ENCODE results near the gene RAB36. TPM values are rescaled to one million over a fixed set of nuclear protein-coding genes. Genes with fewer than 3 reads are reported as not detected.

Gene RAB36
- total RNA-seq, 1 experiment from 2014 or later: 1.8 TPM

DNA sequence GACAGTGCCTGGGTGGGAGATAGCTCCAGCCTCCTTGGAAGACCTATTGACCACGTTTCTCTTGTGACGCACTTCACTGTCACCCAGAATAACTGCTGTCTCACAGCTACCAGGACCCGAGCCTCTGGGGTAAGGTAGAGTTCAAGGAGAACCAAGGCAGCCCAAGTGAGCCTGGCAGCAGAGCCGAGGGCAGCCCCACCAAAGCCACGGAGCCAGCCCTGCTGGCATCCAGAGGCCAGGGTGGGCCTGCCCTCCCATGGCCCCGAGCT, 36.3 kb upstream of the RAB36 start (continued):
- TF ChIP-seq, protein P1, sequence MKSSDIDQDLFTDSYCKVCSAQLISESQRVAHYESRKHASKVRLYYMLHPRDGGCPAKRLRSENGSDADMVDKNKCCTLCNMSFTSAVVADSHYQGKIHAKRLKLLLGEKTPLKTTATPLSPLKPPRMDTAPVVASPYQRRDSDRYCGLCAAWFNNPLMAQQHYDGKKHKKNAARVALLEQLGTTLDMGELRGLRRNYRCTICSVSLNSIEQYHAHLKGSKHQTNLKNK (CRISPR knock-in tag; IDR thresholded peaks at IDR 0.05): no peak
- TF ChIP-seq JAZF1 (CRISPR knock-in tag; IDR thresholded peaks at IDR 0.05): no peak
- TF ChIP-seq KAT7 (CRISPR knock-in tag; IDR thresholded peaks at IDR 0.05; ENCODE audit: borderline replicate concordance): no peak
- no peak for TF ChIP-seq STAT6 (CRISPR knock-in tag; conservative IDR thresholded peaks at IDR 0.05; ENCODE audit: low read depth)
- TF ChIP-seq, protein P2, sequence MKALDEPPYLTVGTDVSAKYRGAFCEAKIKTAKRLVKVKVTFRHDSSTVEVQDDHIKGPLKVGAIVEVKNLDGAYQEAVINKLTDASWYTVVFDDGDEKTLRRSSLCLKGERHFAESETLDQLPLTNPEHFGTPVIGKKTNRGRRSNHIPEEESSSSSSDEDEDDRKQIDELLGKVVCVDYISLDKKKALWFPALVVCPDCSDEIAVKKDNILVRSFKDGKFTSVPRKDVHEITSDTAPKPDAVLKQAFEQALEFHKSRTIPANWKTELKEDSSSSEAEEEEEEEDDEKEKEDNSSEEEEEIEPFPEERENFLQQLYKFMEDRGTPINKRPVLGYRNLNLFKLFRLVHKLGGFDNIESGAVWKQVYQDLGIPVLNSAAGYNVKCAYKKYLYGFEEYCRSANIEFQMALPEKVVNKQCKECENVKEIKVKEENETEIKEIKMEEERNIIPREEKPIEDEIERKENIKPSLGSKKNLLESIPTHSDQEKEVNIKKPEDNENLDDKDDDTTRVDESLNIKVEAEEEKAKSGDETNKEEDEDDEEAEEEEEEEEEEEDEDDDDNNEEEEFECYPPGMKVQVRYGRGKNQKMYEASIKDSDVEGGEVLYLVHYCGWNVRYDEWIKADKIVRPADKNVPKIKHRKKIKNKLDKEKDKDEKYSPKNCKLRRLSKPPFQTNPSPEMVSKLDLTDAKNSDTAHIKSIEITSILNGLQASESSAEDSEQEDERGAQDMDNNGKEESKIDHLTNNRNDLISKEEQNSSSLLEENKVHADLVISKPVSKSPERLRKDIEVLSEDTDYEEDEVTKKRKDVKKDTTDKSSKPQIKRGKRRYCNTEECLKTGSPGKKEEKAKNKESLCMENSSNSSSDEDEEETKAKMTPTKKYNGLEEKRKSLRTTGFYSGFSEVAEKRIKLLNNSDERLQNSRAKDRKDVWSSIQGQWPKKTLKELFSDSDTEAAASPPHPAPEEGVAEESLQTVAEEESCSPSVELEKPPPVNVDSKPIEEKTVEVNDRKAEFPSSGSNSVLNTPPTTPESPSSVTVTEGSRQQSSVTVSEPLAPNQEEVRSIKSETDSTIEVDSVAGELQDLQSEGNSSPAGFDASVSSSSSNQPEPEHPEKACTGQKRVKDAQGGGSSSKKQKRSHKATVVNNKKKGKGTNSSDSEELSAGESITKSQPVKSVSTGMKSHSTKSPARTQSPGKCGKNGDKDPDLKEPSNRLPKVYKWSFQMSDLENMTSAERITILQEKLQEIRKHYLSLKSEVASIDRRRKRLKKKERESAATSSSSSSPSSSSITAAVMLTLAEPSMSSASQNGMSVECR (CRISPR knock-in tag; IDR thresholded peaks at IDR 0.05; ENCODE audit: borderline replicate concordance): no peak
- no peak for TF ChIP-seq NFYB (CRISPR knock-in tag; conservative IDR thresholded peaks at IDR 0.05; ENCODE audit: low read depth)
- no peak for TF ChIP-seq TP53 (CRISPR knock-in tag; IDR thresholded peaks at IDR 0.05)
- no peak for TF ChIP-seq GABPB1 (CRISPR knock-in tag; IDR thresholded peaks at IDR 0.05)
- no peak for TF ChIP-seq ZNF532 (CRISPR knock-in tag; IDR thresholded peaks at IDR 0.05; ENCODE audit: borderline replicate concordance)
- TF ChIP-seq, protein P3, sequence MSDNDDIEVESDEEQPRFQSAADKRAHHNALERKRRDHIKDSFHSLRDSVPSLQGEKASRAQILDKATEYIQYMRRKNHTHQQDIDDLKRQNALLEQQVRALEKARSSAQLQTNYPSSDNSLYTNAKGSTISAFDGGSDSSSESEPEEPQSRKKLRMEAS (CRISPR knock-in tag; IDR thresholded peaks at IDR 0.05): no peak
- TF ChIP-seq NFE2L1 (CRISPR knock-in tag; IDR thresholded peaks at IDR 0.05): no peak
- TF ChIP-seq ETV6 (CRISPR knock-in tag; IDR thresholded peaks at IDR 0.05): no peak

DNA sequence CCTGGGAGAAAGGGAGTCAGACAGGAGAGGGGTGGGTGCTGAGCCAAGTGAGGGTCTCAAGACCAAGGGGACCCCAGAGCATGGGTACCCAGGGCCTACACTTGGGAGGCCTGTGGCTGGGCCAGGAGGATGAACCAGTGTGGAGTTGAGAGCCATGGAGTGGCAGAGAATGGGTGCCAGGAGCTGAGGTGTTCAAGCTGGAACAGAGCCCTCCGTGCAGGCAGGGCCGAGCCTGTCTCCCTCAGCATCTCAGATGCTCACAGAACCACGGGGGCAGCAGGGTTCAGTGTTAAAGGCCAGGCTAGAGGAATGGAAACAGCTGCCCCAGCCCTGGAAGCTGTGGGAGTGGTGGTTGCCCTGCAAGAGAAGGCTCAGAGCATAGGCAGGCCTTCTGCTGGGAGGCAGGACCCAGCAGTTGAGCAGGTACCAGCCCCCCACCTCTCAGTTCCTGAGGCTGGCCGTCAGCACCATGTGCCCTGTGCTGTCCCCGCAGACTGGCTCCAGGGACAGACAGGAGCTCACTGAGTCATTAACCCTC, 35.8 kb upstream of the RAB36 start:
- Mint-ChIP-seq H3K9me3 (no peaks in the 10 kb centered on the region), H3K27me3 (ENCODE audit: low read depth) (no peaks in the 10 kb centered on the region; the same call in 1 of the 2 replicates), H3K27ac (no peak overlapping the region), H3K4me3 (no peak overlapping the region), H3K36me3 (no peaks in the 10 kb centered on the region), H3K4me1 (no peaks in the 10 kb centered on the region)
- ATAC-seq (no peak), DNase-seq (ENCODE audit: low spot score) (no peak)
- ChIA-PET POLR2A (interaction anchor here (0.5 kb wide), 1 partner anchor 618 kb away, joined by 3 read pairs; no protein-coding TSS in a partner anchor), CTCF (interaction anchor here (1.2 to 2.9 kb wide), 2 partner anchors 150 to 172 kb away, joined by 4 to 9 read pairs; no protein-coding TSS in a partner anchor)
- TF ChIP-seq RELA (CRISPR knock-in tag; IDR thresholded peaks at IDR 0.05; ENCODE audit: borderline replicate concordance): no peak
- TF ChIP-seq, protein P4, sequence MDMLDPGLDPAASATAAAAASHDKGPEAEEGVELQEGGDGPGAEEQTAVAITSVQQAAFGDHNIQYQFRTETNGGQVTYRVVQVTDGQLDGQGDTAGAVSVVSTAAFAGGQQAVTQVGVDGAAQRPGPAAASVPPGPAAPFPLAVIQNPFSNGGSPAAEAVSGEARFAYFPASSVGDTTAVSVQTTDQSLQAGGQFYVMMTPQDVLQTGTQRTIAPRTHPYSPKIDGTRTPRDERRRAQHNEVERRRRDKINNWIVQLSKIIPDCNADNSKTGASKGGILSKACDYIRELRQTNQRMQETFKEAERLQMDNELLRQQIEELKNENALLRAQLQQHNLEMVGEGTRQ (CRISPR knock-in tag; IDR thresholded peaks at IDR 0.05): no peak
- no peak for TF ChIP-seq JAZF1 (CRISPR knock-in tag; IDR thresholded peaks at IDR 0.05)
- TF ChIP-seq, protein P5, sequence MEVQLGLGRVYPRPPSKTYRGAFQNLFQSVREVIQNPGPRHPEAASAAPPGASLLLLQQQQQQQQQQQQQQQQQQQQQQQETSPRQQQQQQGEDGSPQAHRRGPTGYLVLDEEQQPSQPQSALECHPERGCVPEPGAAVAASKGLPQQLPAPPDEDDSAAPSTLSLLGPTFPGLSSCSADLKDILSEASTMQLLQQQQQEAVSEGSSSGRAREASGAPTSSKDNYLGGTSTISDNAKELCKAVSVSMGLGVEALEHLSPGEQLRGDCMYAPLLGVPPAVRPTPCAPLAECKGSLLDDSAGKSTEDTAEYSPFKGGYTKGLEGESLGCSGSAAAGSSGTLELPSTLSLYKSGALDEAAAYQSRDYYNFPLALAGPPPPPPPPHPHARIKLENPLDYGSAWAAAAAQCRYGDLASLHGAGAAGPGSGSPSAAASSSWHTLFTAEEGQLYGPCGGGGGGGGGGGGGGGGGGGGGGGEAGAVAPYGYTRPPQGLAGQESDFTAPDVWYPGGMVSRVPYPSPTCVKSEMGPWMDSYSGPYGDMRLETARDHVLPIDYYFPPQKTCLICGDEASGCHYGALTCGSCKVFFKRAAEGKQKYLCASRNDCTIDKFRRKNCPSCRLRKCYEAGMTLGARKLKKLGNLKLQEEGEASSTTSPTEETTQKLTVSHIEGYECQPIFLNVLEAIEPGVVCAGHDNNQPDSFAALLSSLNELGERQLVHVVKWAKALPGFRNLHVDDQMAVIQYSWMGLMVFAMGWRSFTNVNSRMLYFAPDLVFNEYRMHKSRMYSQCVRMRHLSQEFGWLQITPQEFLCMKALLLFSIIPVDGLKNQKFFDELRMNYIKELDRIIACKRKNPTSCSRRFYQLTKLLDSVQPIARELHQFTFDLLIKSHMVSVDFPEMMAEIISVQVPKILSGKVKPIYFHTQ (CRISPR knock-in tag; IDR thresholded peaks at IDR 0.05): no peak
- TF ChIP-seq ZNF232 (CRISPR knock-in tag; IDR thresholded peaks at IDR 0.05): no peak
